ENCODE results near the gene BBC3.

The BBC3 gene

GRCh38 chr19:47195434-47195833 is 35.6 kb downstream of the BBC3 start:
- DNase-seq (ENCODE audit: low read depth), result no peak

GRCh38 chr19:47190167-47190727 is 40.8 kb downstream of the BBC3 start:
- peak; percentile 87 for DNase-seq (ENCODE audit: low read depth)

- no peak for DNase-seq (ENCODE audit: low read depth)
These were observed 42.4 kb downstream of the BBC3 start for GRCh38 chr19:47188507-47189033.

GRCh38 chr19:47187797-47188196 is 43.2 kb downstream of the BBC3 start:
- DNase-seq (ENCODE audit: low read depth), result no peak

GRCh38 chr19:47187335-47187655 is 43.7 kb downstream of the BBC3 start:
- no peak for DNase-seq (ENCODE audit: low read depth)

- no peak for DNase-seq (ENCODE audit: low read depth)
These were observed 44.3 kb downstream of the BBC3 start for GRCh38 chr19:47186446-47187334.

- no peak for DNase-seq (ENCODE audit: low read depth)
These were observed 47.4 kb downstream of the BBC3 start for GRCh38 chr19:47183601-47184000.

- no peak for DNase-seq (ENCODE audit: low read depth)
These were observed 51.2 kb downstream of the BBC3 start for GRCh38 chr19:47179653-47180310.

- peak; percentile 95 for DNase-seq (ENCODE audit: low read depth)
These were observed 54.3 kb downstream of the BBC3 start for GRCh38 chr19:47176627-47177090.

GRCh38 chr19:47176071-47176626 is 54.9 kb downstream of the BBC3 start:
- DNase-seq (ENCODE audit: low read depth), result peak; percentile 51

- DNase-seq (ENCODE audit: low read depth), result no peak
These were observed 58.1 kb downstream of the BBC3 start for GRCh38 chr19:47172666-47173455.

Measured in amniotic epithelial cell (primary cell).